Measurements from ENCODE around the gene PI4KA.
"Not testable (repeated sequence)": the region's sequence is repeated elsewhere in the genome, so short reads cannot be mapped to it uniquely, and the experiment has no call there.

PI4KA gene

GRCh38 chr22:20775342-20775895 is 83.2 kb downstream of the PI4KA start:
- DNase-seq (ENCODE audit: low spot score): no peak

GRCh38 chr22:20774882-20775281 is 83.7 kb downstream of the PI4KA start:
- no peak for DNase-seq (ENCODE audit: low spot score)

DNA sequence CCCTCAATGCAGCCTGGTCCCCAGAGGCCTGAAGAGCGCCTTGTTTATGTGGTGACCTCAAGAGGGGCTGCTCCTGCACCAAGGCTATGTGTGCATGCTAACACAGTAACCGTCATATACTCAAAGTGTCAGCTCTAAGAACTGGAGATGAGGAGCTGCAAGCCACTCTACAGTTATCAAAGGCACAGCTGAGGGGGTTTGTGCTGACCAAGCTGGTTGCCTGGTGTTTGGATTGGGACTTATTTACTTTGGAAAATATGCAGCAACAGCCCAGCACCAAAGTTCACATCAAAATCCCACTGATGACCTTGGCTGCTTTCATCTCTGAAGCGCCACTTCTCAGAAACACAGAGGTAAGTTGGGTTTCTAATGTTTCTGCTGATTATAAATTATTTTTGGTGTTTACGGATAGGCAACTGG is 84.8 kb downstream of the PI4KA start, which contains the start of gene SERPIND1:
TSS of gene SERPIND1 (plus strand) at position 321 of the 420 bp plus-strand sequence. CDS start 5,200 bp downstream, outside the sequence.
- DNase-seq (ENCODE audit: low spot score): no peak

DNA sequence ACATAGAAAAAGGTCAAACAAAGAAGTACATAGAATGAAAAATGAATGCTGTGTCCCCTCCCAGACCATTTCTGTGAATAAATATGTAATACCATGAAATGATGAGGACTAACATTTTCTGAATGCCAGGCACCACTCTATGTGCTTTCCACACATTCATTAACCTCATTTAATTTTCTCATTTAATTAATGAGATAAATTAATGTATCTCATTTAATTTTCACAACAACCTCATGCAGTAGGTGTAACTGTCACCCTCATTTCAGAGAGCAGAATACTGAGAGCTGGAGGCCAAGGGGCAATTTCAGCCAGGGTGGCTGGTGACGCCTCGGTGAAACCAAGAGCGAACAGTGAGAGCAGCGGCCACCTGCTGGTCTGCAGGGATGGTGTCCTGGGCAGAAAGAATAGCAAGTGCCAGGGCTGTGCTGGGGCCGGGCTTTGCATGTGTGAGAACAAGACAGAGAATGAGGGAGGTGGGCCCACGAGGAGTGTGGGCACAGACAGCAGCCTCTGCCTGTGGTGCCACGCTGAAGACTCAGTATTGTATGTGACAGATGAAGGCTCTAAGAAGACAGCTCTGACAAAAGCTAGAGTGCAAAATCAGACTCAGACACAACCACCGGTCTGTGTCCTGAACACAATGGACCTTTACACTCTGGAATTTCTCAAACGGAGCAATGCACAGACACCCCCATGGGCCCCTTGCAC is 86.5 kb downstream of the PI4KA start:
- no peak for DNase-seq (ENCODE audit: low spot score)

DNA sequence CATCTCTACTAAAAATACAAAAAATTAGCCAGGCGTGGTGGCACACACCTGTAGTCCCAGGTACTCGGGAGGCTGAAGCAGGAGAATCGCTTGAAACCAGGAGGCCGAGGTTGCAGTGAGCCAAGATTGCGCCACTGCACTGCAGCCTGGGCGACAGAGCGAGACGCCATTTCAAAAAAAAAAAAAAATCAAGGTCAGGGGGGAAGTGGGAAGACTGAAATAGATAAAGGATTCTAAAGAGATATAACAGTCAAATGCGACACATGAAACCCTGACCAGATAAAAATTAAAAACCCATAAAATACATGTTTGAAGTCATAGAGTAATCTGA is 89.2 kb downstream of the PI4KA start:
- not testable (repeated sequence) for DNase-seq (ENCODE audit: low spot score)

DNA sequence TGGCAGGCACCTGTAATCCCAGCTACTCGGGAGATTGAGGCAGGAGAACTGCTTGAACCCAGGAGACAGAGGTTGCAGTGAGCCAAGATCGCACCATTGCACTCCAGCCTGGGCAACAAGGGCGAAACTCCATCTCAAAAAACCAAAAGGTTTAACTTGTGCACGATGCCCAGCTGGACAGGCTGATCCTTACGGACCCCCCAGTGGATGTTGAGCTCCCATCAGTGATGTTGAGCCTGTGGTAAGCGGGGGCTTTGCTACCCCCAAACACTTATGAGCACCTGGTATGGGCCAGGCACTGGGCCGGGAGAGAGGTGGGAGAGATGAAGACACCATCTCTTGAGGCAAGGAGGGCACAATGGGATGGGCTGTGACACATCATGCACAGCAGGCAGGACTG is 92.1 kb downstream of the PI4KA start:
- no peak for DNase-seq (ENCODE audit: low spot score)

GRCh38 chr22:20765938-20766337 is 92.7 kb downstream of the PI4KA start:
- DNase-seq (ENCODE audit: low spot score): no peak

GRCh38 chr22:20764729-20765128 is 93.9 kb downstream of the PI4KA start:
- DNase-seq (ENCODE audit: low spot score): no peak

DNA sequence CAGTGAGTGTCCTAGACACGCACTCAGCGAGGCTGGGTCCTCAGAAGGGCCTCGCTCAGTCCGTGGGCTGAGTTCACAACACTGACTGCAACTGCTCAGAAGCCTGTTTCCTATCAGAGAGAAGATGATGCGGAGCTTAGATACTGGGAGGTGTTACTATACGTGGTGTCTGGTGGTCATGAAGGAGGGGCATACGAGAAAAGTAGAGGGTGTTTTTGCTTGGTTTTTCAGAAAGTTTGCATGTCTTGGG is 94.2 kb downstream of the PI4KA start:
- no peak for DNase-seq (ENCODE audit: low spot score)

GRCh38 chr22:20763630-20764470 is 94.8 kb downstream of the PI4KA start:
- no peak for DNase-seq (ENCODE audit: low spot score)

DNA sequence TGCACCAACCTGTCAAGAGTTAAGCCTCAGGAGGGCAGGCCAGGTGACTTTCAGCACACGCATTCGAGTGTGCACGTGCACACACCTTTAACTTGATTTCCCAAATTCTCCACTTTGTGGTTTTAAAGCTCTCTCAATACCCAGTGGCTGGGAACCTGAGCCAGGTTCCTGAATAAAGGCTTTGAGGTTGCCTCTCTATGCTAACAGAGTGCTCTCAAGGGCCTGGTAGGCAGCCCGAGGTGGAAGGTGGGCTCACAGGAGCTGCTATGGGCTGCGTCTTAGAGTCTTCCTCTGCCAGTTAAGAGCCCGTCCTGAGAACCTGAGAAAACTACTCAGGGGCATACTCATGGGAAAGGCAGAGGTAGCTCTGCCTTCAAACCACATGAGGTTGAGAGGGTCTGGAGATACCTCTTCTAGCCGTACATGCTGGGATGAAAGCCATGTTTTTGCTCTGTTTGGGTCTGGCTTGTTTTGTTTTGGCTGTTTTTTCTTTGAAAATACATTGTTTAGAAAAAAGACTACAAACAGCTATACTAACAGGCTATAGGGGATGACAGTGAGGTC is 96.3 kb downstream of the PI4KA start:
- DNase-seq (ENCODE audit: low spot score): no peak

- DNase-seq (ENCODE audit: low spot score): no peak
Observed at GRCh38 chr22:20761536-20761935, 97.1 kb downstream of the PI4KA start.

DNA sequence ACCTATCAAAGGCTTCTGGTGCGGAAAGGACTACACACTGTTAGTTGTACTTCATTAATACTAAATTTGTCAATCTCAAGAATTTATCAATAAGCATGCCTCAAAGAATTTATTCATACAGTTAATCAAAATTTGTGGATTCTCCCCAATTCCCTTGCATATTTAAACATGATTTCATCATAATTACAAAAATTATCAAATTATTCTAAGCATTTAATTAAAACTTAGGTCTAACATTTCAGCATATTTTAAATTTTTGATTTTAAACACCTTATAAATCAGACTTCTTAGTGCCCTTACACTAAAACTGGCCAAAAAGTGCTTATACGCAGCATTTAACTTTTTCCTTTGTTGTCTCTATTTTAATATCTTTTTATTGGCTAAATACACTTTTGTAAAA is 98.5 kb downstream of the PI4KA start:
- DNase-seq (ENCODE audit: low spot score): no peak

GRCh38 chr22:20758688-20759087 is 99.9 kb downstream of the PI4KA start:
- DNase-seq (ENCODE audit: low spot score): no peak

DNA sequence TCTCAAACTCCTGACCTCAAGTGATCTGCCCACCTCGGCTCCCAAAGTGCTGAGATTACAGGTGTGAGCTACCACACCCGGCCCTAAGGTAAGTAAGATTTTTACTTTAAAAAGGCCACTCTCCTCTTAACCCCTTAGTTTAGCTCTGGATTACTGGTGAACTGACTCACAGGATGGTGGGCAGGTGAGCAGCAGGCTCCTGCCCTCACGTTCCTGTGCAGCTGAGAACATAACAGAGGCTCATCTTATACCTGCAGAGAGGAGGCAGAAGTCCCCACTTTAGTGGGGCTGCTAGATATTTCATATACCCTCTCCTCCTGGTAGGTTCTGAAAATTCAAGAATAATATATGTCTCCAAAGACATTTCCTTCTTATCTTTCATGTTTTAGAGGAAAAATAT is 101.8 kb downstream of the PI4KA start:
- no peak for DNase-seq (ENCODE audit: low spot score)

DNA sequence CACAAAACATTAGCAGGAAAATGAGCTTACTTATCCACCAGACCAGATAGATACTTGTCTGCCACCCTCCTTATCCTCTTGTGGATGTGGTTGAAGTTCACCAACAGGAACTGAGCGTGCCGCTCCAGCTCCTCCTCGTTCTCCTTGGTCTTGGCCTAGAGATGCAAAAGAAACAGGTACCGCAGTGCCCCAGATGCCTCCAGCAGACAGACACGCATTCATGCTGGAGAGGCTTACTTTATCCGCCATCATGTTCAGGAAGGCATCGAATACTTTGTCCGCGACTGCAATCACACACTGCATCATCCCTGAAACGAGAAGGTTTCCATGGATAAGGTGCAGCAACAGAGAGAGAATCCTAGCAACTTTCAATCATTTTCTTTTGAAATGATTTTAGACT is 105.7 kb downstream of the PI4KA start:
- DNase-seq (ENCODE audit: low spot score): no peak

GRCh38 chr22:20752104-20752741 is 106.4 kb downstream of the PI4KA start:
- DNase-seq (ENCODE audit: low spot score): no peak

- no peak for DNase-seq (ENCODE audit: low spot score)
Observed at GRCh38 chr22:20751185-20751851, 107.3 kb downstream of the PI4KA start.

- DNase-seq (ENCODE audit: low spot score): peak; percentile 33
Observed at GRCh38 chr22:20750461-20751184, 108.0 kb downstream of the PI4KA start.

DNA sequence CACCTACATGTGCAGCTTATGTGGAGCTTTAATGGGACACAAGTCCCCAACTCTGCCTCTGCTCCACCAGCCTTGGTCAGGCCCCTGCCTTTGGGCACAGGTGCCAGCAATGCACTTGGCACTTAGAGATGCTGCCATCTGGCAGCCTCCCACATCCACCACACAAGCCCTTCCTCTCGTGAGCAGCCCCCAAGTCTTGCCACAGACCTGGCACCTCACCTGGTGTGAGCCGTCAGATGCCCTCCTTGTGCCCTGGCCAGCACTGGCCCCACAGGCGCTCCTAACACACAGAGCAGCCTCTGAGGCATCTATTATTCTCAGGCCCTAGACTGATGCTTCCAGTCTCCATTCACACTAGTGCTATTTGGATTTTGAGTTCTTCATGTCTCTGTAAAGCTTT is 109.2 kb downstream of the PI4KA start:
- no peak for DNase-seq (ENCODE audit: low spot score)

DNA sequence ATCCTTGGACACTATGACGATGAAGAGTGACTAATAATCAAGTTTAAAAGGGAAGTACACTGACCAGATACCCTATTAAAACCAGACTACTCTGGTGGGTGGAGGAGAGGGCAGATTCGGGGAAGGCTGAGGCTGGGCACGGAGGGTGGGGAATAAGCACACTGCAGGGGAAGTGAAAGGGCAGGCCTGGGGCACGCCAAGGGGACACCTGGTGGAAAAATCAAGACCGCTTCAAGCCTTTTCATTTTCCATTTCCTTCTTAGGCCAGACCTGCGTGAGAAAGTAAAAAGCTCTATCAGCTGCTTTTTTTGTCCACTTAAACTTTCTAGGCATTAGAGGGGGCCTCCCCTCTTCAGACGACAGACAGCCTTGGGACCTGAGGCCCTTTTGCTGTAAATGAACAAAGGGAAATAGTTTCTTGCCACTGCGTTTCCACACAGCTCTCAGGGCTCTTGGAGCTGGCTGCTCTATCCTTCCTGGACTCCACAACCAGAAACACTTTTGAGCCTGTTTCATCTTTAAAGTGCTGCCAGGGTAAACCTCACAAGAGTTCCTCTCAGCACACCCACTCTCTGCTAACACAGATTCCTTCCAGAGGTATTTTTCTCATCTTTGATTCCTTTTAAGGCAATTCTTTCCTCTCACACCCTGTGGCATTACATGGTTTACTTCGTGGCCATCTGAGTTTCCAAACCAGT is 109.7 kb downstream of the PI4KA start:
- DNase-seq (ENCODE audit: low spot score): no peak

Data from kidney capillary endothelial cell (primary cell).